Fibroblast of peridontal ligament (primary cell): ENCODE data around the gene PDE7B.
A peak's percentile ranks its signal among the peaks of the same experiment; 100 is the strongest.
"Not testable (repeated sequence)": the region's sequence is repeated elsewhere in the genome, so short reads cannot be mapped to it uniquely, and the experiment has no call there.

Experiments used
- DNase-seq: peaks from one replicate; pipeline ENCODE4 v3.0.0-alpha.2; 2010; ENCODE audit errors: extremely low read depth

The PDE7B gene

DNA sequence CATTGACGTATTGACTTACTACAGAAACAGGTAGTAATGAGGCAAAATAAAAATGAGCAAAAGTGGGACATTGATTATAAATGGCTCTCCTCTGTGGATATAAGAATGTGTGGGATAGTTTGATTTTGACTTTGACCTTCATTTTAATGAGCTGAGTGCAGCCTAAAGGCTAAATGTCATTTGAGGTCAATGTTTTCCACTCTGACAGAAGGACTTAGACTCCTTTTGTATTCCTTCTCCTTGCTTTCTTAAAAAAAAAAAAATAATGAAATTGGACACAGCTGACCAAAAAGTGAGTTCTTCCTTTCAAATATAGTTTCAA is 330.0 kb downstream of the PDE7B start:
- DNase-seq: no peak

DNA sequence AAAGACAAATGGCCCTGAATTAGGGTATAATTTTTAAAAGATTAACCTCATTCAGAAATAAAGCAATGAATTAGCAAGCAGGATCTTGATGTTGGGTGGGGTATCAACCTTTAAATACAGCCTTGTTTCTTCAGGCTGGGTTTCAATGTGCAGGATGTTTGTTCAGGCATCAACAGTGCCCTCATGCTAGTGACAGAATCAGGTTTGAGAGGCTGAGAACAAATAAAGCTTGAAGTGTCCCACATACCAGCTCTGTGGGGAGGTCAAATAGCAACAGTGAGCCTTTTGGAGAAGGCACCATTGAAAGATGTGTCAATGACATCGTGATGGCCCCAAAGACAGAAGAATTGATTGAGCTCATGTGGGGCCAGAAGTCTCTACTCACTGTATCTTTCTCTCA is 330.4 kb downstream of the PDE7B start:
- DNase-seq: no peak

DNA sequence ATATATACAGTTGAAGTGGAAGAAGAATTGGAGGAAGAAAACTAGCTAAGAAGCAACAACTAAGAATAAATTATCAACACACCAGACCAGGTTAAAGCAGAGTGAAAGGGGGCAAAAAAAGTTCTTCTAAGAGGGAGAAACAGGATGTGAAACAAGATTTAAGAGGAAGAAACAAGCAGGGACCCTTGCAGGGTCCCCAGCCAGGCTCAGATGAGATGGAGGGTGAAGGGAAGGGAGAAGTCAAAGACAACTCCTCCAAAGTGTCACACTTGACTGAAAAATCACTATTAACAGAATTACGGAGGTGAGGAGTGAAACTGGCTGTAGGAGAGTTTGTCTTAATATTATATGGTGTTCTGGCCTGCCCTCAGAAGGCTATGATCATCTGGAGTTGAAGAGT is 333.2 kb downstream of the PDE7B start:
- no peak for DNase-seq

DNA sequence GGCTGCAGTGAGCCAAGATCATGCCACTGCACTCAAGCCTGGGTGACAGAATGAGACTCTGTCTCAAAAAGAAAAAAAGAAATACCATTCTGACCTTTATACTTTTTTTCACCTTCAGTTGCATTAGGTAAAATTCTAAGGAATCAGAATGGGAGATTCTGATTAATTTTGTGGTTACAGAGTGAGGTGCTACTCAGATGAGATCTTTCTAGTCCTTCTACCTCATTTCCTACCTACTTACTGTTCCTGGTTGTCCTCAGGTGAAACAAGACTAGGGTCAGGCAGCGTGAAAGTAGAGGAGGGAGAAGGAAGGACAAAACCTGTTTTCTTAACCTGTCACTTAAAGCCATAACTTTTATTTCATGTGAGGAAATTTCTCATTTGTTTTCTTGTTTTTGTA is 334.9 kb downstream of the PDE7B start:
- DNase-seq: no peak

DNA sequence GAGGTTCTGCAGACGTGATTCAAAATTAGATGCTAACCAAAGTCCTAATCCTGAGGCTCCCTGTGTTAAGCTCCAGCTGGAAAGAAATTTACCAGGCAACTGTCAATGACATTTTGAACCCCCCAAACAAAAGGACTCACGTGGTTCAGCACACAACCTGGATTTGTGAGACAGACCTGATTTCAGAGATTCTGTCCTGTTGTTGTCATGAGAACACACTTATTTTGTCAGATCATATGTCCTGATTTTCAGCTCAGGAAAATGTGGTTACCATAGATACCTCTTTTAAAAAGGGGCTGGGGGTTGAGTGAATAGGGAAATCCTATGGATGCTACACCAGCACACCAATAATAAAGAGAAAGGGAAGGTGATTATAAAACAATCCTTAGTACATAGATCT is 337.0 kb downstream of the PDE7B start:
- no peak for DNase-seq

DNA sequence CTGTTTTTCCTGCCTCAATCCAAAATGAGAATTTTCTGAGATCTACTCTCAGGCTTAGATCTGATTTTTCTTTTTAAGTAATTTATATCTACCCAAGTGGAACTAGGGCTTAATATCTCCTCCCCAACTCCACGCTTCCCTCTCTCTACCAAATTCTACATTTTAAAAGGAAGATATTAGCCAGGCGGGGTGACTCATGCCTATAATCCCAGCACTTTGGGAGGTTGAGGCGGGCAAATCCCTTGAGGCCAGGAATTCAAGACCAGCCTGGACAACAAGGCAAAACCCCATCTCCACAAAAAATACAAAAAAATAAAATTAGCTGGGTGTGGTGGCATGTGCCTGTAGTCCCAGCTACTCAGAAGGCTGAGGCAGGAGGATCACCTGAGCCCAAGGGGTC is 337.6 kb downstream of the PDE7B start:
- DNase-seq: no peak

DNA sequence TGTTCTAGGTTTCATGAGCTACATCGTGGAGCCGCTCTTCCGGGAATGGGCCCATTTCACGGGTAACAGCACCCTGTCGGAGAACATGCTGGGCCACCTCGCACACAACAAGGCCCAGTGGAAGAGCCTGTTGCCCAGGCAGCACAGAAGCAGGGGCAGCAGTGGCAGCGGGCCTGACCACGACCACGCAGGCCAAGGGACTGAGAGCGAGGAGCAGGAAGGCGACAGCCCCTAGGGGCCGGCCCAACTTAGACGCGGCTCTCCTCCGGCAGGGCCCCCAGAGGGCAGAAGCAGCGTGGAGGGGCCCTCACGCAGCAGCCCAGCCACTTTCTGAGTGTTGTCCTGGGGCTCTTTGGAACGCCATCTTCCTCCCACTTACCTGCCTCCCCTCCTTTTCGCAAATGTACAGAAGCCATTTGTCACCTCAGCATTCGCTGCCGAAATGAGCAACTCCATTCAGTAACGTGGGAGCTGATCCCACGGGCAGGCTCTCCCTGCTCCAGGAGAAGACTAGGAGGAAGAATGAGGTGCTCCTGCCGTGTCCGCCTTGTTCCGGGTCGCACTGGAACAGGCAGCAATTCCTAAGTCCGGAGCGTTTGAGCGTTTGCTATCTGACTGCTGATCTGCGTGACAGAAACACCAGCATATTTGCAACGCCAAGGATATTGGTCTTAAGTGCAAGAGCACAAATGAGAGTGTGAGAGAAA is 340.3 kb downstream of the PDE7B start:
- DNase-seq: no peak

DNA sequence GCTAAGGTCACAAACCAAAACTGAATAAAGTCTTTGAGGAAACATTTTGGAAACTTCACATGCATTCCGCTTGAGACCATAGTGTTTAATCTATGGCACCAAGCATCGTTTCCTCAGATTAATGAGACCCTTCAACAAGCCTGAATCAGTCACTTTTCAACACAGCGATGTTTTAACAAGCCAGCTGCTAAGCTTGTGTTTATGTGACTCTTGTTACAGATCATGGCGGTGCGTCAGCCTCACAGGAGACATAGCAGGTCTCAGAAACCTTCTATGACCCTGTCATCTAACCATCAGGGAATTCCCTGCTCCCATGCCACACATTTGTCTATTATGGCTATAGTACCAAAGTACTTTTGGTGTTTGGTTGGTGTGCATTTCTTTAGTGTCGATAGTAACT is 341.4 kb downstream of the PDE7B start:
- no peak for DNase-seq

DNA sequence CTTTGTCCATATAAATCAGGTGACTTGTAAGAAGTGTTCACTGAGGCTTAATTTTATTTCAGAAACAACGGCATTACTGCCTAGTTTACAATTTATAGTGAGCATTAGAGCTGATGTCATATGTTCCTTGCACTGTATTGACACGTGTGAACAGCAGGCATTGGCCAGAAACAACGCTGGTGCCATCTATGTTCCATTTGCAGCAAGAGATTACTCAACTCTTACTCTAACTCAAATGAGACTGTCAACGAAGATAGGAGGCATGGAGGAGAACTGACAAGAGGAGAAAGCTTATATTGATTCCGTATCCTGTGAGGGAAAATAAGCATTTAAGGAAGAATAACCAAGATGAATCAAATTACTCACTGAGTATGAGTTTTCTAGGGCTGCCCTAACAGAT is 350.2 kb downstream of the PDE7B start:
- peak; percentile 34 for DNase-seq

DNA sequence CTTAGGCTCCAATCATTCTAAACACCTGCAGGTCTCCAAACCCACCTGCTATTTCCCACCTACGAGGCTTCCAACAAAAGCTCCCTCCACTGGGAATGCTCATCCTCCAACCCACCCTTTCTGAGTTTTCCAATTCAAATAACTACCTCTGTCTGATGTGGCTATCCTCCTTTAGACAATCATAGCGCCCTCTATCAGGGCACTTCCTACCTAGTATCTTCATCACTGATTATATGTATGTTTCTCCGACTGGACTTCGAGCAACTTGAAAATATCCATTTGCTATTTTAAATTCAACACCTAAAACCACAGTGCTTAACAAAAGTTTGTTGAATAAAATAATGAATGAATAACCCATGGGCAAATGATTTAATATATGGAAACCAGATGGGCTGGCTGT is 357.3 kb downstream of the PDE7B start:
- no peak for DNase-seq

DNA sequence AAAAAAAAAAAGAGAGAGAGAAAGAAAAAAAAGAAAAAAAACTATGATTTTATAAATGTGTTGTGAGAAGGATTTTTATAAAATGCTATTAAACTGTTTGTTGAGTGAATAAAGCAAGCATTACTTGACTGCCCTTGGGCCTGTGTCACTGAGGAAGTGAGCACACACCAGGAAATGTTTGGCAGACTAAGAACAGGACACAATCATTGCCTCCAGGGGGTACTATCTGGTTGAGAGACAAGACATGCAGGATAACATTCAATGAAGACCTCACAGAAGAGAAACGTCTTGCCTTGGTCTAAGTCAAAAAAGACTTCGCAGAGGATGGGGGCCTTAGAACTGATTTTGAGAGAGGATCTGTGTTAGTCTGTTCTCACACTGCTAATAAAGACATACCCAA is 358.0 kb downstream of the PDE7B start:
- DNase-seq: no peak

DNA sequence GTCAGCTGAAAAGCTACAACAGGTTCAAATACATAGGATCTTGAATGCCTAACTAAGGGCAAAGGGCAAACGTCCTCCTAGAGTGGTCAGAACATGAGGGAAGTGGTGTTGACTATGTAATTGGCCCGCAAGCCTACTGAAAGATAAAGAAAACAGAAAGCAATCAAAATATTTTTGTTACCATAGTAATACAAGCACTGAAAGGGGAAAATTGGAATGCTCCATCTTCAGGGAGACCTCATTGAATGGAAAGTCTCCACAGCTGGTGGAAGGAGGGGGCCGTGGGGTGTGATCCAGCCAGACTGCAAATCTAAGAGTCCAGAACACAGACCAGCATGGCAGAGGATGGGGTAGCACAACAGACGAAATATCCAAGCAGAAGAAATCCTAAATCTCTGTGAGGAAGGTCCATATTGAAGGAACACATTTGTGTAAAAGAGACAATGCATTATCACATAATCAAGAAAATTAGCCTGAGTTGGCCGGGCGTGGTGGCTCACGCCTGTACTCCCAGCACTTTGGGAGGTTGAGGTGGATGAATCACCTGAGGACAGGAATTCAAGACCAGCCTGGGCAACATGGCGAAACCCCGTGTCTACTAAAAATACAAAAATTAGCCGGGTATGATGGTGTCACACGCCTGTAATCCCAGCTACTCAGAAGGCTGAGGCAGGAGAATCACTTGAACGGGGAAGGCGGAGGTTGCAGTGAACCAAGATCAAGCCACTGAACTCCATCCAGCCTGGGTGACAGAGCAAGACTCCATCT is 359.1 kb downstream of the PDE7B start:
- no peak for DNase-seq

DNA sequence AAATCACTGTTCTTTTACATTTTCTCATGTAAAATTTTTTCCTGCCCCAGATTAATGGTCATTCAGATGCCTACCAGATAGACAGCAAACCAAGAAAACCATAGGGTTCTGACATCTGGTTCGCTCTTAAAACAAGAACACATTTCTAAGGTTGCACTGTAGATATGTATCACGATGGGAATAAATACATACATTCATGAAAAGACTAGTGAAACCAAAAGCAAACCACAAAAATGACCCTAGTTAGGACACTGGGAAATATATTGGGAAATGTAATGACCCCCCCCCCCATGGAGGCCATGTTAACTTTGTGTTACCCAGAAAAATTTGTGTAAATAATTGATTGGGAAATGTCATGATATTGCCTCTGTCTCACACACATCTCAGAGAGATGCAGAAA is 361.1 kb downstream of the PDE7B start:
- DNase-seq: no peak

DNA sequence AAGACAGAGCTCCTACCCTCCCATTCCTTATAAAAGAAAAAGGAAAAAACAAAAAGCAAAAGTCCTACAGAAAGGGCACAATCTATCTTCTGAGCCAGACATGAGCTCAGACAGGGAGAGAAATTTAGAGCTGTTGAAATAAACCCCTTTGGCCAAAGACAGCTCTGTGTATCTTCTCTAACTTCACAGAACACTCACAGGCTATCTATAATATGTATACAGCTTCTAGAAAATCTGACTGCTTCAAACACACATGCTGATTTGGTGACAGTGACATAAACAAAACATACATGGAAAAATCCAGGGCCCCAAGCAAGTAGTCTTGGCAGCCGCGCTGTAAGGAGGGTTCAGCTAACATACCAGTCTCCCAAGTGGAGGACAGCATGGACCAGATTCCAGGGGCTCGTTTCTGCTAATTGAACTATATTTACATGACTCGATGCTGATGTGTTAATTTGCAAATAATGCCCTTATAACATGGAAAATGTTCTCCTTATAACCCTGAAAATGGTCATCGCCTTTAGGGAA is 361.6 kb downstream of the PDE7B start:
- DNase-seq: no peak

DNA sequence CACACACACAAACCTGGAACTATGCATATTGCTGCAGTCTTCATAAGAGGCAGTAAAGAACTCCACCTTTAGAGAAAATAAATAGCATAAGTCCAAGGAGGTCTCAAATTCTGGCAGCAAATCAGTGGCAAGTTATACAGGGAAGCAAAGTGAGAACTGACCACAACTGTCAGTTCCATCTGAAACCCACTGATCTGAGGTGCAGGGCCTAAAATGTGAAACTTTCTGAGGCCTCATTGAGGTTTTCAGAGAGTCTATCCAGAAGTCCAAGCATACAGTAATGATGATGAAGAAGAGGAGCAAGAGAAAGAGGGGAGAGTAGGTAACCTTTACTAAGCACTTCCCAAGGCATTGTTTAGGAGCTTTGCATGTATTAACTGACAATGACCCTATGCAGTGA is 362.4 kb downstream of the PDE7B start:
- no peak for DNase-seq

DNA sequence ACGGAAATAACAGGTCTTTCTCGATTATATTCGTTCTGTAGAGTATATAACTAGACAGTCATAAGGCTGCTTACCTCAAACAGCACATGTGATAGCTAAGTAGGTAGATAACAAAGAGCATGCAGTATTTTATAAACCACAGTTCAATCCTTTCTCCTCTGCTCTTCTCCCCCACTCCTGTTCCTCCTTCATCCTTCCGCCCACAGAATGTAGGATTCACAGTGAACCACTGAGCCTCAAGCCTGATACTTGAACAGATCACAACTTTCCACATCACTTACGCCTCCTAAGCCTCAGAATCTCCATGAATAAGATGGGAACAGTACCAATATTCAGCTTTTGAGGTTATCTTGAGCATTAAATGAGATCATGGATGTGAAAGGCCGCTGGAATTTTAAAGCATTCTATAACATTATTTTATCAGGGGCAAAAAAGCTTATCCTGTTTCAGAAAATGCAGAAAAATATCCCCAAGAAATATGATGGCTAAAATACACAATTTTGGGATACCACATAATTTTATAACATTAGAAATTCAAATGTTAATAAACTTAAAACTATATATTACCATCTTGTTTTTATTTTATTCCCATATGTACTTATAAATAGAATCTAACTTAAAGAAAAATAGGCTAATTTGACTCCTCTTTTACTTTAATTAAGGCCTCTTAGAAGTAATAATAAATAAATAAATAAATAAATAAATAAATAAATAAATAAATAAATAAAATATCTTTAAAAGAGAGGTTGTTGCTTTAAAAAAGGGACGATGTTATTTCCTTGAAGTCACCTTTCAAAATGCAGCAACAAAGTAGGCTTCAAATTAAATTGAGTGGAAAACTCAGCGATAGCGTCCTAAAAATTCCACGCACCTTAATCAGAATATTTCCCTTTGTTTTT is 365.3 kb downstream of the PDE7B start:
- no peak for DNase-seq

DNA sequence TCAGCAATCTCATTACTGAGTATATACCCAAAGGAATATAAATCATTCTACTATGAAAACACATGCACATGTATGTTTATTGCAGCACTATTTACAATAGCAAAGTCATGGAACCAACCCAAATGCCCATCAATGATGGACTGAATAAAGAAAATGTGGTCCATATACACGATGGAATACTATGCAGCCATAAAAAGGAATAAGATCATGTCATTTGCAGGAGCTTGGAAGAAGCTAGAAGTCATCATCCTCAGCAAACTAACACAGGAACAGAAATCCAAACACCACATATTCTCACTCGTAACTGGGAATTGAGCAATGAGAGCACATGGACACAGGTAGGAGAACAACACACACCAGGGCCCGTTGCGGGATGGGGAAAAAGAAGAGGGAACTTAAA is 373.5 kb downstream of the PDE7B start:
- DNase-seq: not testable (repeated sequence)

DNA sequence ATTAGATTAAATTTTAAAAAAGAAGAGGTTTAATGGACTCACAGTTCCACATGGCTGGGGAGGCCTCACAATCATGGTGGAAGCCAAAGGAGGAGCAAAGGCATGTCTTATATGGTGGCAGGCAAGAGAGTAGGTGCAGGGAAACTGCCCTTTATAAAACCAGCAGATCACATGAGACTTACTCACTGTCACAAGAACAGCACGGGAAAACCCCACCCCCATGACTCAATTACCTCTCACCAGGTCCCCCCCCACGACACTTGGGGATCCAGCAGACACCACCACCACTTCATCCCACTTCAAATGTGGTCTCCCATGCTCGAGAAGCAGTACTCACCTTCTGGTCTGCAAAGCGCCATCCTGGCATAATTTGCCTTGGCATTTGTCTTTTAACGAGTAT is 374.0 kb downstream of the PDE7B start:
- DNase-seq: no peak

DNA sequence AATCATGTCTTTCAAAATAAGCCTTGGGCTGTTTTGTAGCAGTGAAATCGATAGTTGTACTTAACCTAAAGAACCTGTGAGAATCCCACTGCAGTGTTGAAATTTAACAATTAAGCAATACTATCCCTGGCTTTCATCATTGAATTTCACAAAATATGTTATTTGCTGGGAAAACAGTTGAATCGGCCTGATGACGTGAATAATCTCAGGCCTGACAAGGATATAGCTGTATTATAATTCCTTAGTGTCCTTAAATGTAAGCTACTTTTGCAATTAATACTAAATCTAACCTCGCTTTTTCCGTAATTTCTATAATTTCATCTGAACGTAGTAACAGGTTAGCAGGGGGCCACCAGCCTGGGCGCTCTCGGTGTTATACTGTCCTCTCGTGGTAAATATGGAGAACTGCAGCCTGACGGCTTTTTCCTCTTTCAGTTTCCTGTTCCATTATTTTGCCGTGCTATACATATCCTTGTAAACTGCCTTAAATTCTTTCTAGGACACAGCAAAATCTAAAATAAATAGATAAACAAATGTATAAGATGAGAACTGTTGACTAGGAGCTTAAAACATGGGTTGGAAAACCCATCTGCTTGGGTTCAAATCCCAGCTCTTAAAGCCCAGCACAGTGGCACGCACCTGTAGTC is 374.6 kb downstream of the PDE7B start:
- peak; percentile 81 for DNase-seq

DNA sequence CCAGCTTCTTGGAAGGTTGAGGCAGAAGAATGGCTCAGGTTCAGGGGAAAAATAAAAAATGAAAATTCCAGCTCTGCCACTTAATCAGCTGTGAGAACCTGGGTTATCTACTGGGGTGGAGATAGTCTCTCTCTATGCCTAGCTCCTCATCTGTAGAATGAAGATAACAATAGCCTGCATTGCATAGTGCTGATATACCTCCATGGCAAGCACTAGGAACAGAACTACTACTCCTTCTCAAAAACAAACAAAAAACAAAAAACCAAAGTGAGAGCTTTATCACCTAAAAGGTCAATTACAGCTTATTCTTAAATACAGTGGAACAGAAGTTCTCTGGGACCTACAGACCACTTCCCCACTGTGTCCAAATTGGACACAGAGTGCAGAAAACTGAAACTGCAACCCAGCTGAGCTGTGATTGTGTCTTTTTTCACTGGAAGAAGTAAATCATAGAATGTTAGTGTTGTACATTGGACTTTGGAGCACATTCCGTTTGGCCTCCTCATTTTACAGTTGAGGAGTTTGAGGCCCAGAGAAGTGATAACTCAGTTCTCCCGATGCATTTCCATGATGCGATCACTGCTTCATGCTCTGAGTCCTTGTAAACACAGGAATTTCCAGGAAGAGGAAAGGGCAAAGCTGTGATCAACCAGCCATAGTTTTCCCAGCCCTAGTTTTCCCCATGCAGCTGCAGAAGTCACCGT is 375.3 kb downstream of the PDE7B start:
- DNase-seq: peak; percentile 35

DNA sequence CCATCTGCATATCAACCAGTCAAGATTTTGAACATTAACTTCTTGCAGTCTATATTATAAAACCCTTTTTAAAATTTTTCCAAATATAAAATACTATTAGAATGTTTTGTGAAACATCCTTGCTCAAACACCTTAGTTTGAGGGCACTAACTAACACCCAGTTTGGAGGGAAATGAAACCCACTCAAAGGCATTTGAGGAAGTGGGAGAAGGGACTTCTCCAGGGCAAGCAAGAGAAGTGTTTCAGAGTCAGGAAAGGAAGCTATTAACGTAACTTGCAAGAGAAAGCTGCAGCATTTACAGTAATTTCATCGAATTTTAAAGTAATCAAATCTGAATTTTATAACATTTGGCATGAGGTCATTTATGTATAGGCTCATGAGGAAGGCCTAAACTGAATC is 377.3 kb downstream of the PDE7B start:
- DNase-seq: no peak
